Measurements from ENCODE around the gene NLRP7.
"Not testable (repeated sequence)": the region's sequence is repeated elsewhere in the genome, so short reads cannot be mapped to it uniquely, and the experiment has no call there.

The NLRP7 gene

GRCh38 chr19:54947381-54947780 lies at the start of gene NLRP7:
Gene NLRP7, minus strand, starts transcription at chr19:54947530.
- no peak for DNase-seq (ENCODE audit: low read depth)

DNA sequence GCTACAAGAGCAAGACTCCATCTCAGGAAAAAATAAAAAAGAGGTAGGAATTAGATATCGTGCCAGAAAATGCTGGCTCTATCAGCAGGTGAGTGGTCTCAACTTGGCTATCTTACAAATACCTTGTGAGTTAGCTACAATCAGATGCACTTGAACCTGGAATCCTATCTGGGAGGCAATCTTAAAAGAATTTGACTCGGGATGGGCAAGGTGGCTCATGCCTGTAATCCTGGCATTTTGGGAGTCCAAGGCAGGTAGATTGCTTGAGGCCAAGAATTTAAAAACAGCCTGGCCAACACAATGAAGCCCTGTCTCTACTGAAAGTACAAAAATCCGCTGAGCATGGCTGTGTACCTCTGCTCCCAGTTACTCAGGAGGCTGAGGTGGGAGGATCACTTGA lies 48.2 kb upstream of the NLRP7 start:
- DNase-seq (ENCODE audit: low read depth): no peak

- DNase-seq (ENCODE audit: low read depth): not testable (repeated sequence)
Observed at GRCh38 chr19:54989531-54989930, 42.2 kb upstream of the NLRP7 start.

- DNase-seq (ENCODE audit: low read depth): not testable (repeated sequence)
Observed at GRCh38 chr19:54982562-54982961, 35.2 kb upstream of the NLRP7 start.

GRCh38 chr19:54973229-54974090 lies 26.1 kb upstream of the NLRP7 start:
- not testable (repeated sequence) for DNase-seq (ENCODE audit: low read depth)

- not testable (repeated sequence) for DNase-seq (ENCODE audit: low read depth)
Observed at GRCh38 chr19:54971446-54971845, 24.1 kb upstream of the NLRP7 start.

GRCh38 chr19:54969647-54970046 lies 22.3 kb upstream of the NLRP7 start:
- DNase-seq (ENCODE audit: low read depth): no peak

DNA sequence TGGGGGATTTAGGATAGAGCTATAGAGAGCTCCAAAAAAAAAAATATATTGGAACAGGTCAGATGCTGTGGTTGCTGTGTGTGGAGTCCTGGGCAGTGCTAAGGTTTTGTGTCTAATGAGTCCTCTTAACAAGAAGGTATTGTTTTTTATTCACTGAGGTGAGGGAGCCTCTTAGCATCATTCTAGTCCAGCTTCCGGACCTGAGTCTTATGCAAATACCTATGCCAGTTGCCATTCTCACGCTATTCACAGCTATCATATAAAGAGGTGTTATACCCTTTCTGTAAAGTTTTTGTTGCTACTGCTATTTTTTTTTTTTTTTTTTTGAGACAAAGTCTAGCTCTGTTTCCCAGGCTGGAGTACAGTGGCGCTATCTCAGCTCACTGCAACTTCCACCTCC lies 20.3 kb upstream of the NLRP7 start:
- DNase-seq (ENCODE audit: low read depth): no peak

DNA sequence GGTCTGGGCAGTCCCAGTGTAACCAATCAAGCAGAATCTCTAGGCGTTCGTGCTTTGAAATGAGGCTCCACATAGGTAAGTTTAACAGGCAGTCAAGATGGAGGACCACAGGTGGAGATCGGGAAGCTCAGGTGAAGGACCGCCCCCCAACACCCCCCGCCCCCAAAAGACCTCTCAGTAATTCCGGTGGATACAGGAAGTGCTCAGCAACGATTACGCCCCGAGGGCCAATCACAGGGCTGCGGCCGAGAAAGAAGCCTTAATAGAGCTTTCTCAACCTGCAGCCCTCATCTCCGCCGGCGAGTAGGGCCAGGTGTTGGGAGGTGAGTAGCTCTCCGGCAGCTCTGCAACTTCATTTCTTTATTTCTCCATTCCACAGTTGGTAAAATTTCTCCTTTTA lies 17.7 kb upstream of the NLRP7 start:
- not testable (repeated sequence) for DNase-seq (ENCODE audit: low read depth)

DNA sequence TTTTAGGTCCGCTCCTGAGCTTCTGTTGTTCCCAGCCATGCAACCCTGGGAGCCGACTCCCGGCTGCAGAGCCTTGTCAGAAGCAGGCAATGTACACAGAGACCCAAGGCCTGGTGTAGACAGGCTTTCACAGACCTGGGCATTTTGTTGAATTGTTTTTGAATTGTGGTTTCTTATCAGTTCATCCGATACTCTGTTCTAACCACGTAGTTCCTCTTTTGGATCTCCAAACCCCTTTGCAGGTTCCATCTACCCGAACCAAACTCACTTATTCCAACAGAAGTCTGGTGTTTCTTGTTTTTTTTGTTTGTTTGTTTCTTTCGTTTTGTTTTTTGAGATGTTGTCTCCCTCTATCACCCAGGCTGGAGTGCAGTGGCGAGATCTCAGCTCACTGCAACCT lies 12.5 kb upstream of the NLRP7 start:
- no peak for DNase-seq (ENCODE audit: low read depth)

DNA sequence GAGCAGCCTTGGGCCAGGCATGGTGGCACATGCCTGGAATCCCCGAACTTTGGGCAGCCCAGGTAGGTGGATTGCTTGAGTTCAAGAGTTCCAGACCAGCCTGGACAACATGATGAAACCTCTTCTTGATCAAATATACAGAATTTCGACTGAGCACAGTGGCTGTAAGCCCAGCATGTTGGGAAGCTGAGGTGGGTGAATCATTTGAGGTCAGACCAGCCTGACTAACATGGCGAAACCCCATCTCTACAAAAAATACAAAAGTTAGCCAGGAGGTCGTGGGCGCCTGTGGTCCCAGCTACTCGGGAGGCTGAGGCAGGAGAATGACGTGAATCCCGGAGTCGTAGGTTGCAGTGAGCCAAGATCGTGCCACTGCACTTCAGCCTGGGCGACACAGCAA lies 8.0 kb upstream of the NLRP7 start:
- DNase-seq (ENCODE audit: low read depth): no peak

DNA sequence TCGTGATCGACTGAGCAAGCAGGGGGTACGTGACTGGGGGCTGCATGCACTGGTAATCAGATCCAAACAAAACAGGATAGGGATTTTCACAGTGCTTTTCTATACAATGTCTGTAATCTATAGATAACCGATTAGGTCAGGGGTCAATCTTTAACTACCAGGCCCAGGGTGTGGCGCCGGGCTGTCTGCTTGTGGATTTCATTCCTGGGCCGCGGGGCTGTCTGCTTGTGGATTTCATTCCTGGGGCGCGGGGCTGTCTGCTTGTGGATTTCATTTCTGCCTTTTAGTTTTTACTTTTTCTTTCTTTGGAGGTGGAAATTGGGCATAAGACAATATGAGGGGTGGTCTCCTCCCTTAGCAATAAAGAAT lies 6.0 kb upstream of the NLRP7 start:
- not testable (repeated sequence) for DNase-seq (ENCODE audit: low read depth)

DNA sequence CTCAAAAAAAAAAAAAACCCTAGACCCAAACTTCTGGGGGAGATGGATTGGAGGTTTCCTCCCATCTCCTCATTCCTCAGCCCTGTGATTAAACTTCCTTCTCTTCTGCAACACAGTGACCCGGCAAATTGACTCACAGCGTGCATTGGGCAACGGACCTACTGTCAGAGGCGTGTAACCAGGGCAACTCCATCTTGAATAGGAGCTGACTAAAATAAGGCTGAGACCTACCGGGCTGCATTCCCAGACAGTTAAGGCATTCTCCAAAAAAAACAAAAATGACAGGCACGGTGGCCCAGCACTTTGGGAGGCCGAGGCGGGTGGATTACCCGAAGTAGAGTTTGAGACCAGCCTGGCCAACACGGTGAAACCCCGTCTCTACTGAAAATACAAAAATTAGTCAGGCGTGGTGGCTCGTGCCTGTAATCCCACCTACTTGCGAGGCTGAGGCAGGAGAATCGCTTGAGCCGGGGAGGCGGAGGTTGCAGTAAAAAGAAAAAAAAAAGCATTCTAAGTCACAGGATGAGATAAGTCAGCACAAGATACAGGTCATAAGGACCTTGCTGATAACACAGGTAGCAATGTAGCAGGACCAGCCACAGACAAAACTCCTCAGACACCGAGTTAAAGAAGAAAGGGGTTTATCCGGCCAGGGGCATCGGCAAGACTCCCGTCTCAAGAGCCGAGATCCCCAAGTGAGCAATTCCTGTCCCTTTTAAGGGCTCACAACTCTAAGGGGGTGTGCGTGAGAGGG lies 5.4 kb upstream of the NLRP7 start:
- no peak for DNase-seq (ENCODE audit: low read depth)

DNA sequence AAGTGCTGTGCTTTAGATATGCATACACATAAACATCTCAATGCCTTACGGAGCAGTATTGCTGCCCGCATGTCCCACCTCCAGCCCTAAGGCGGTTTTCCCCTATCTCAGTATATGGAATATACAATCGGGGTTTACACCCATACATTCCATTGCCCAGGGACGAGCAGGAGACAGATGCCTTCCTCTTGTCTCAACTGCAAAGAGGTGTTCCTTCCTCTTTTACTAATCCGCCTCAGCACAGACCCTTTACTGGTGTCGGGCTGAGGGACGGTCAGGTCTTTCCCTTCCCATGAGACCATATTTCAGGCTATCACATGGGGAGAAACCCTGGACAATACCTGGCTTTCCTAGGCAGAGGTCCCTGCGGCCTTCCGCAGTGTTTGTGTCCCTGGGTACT lies 3.2 kb upstream of the NLRP7 start:
- not testable (repeated sequence) for DNase-seq (ENCODE audit: low read depth)

DNA sequence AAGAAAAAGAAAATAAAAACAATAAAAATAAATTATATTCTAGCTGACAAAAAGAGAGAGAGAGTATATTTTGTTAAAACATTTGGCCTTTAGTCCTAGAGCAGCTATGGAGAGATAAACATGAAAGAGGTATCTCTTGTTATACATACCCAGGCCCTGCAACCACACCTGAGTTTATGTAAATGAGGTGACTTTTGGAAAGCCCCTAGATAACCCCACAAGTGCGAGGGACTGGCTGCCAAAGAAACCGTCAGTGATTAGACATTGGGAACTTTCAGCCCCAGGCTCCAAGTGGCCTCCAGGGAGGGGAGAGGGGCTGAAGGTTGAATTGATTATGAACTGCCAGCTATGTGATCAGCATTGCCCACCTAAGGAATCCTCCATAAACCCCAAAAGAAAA lies 2.1 kb upstream of the NLRP7 start:
- DNase-seq (ENCODE audit: low read depth): no peak

GRCh38 chr19:54943772-54944361 lies 3.5 kb downstream of the NLRP7 start:
- not testable (repeated sequence) for DNase-seq (ENCODE audit: low read depth)

GRCh38 chr19:54939538-54939937 lies 7.8 kb downstream of the NLRP7 start:
- not testable (repeated sequence) for DNase-seq (ENCODE audit: low read depth)

- no peak for DNase-seq (ENCODE audit: low read depth)
Observed at GRCh38 chr19:54938906-54939305, 8.4 kb downstream of the NLRP7 start.

- no peak for DNase-seq (ENCODE audit: low read depth)
Observed at GRCh38 chr19:54937926-54938325, 9.4 kb downstream of the NLRP7 start.

DNA sequence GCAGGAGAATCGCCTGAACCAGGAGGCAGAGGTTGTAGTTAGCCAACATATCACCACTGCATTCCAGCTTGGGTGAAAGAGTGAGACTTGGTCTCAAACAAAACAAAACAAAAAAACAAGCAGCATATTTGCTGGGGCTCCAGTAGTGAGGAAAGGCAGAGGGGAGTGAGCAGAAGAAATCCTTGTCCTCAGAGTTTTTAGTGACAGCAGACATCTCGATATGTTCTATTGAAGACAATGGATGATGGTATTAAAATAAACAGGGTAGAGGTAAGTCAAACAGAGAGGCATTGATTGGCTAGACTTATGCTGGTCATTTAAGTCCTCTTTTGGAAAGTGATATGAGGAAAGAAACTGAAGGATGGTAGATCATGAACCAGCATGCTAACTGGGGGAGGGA lies 19.0 kb downstream of the NLRP7 start:
- DNase-seq (ENCODE audit: low read depth): no peak

GRCh38 chr19:54923276-54923675 lies 24.1 kb downstream of the NLRP7 start:
- DNase-seq (ENCODE audit: low read depth): no peak

GRCh38 chr19:54921082-54921481 lies 26.2 kb downstream of the NLRP7 start:
- DNase-seq (ENCODE audit: low read depth): no peak

Data from activated T-cell treated with anti-CD3 and anti-CD28 coated beads for 24 hours (primary cell).